Thoracic aorta (tissue), 2 donors: ENCODE measurements around the gene FAM221A. TPM values are rescaled to one million over a fixed set of nuclear protein-coding genes. Genes with fewer than 3 reads are reported as not detected.

ENCODE experiments used
- ATAC-seq: fragments of 150-250 bp; one replicate; pipeline ENCODE4 v1.8.0; 2017; ENCODE audit warnings: low read depth; ENCODE audit not compliant: insufficient number of reproducible peaks, low FRiP score
- DNase-seq: peaks from one replicate; pipeline ENCODE4 v3.0.0-alpha.2; 2020; ENCODE audit warnings: low spot score
- H3K27ac ChIP-seq, 2 donors: fragments of 200-600 bp; sonication (generic); 1 replicate in 1 of 2; 2 replicates in 1 of 2; pipeline ENCODE4 v1.5.1; 2016; ENCODE audit warnings: mild to moderate bottlenecking in 2 of 2, moderate library complexity in 2 of 2
- H3K27me3 ChIP-seq: fragments of 200-600 bp; sonication (generic); replicated peaks from 2 replicates; pipeline ENCODE4 v1.6.0; 2016; ENCODE audit warnings: mild to moderate bottlenecking; ENCODE audit not compliant: insufficient read depth
- H3K36me3 ChIP-seq: fragments of 200-600 bp; sonication (generic); one replicate; pipeline ENCODE4 v1.5.1; 2016
- H3K4me1 ChIP-seq, 2 donors: fragments of 200-600 bp; sonication (generic); 1 replicate in 1 of 2; 2 replicates in 1 of 2; pipeline versions ENCODE4 v1.5.1 to v1.6.0; 2016; ENCODE audit warnings: low read depth in 2 of 2, mild to moderate bottlenecking in 1 of 2; ENCODE audit not compliant: control insufficient read depth in 1 of 2
- H3K4me3 ChIP-seq: fragments of 200-600 bp; sonication (generic); 2 replicates; pipeline ENCODE4 v1.5.1; 2016; ENCODE audit warnings: mild to moderate bottlenecking
- H3K9me3 ChIP-seq: fragments of 200-600 bp; sonication (generic); 2 replicates; pipeline ENCODE4 v1.5.1; 2016
- total RNA-seq, 2 donors: library from RNA; depleted of rRNA; stranded (reverse); fragments of >200 nt; gene quantifications; one replicate each; pipeline versions ENCODE4 v1.1.0 to v1.2.3, GENCODE V29; 2016
- TF ChIP-seq, protein P1 (sequence below): fragments of 200-600 bp; sonication (generic); IDR thresholded peaks from one replicate; pipeline ENCODE4 v1.5.1; 2019; ENCODE audit warnings: antibody characterized with exemption

FAM221A gene
- total RNA-seq, 2 donors from 2014 or later: 2.6 to 16.8 TPM

DNA sequence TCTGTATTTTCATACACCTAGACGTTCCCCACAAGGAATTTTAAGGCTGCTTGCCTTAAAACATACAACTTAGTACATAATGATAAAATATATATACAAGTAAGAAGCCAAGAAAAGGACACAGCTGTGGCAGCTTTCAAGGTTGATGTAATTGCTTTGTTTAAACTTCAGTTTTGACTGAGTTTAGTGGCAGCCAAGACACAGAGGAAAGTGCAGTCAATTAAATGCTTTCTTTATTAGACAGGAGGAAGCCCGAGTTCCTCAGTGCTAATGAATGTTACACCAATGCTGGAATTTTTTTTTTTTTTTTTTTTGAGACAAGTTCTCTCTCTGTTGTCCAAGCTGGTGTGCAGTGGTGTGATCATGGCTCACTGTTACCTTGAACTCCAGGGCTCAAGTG, 18.8 kb downstream of the FAM221A start:
- TF ChIP-seq, protein P1, sequence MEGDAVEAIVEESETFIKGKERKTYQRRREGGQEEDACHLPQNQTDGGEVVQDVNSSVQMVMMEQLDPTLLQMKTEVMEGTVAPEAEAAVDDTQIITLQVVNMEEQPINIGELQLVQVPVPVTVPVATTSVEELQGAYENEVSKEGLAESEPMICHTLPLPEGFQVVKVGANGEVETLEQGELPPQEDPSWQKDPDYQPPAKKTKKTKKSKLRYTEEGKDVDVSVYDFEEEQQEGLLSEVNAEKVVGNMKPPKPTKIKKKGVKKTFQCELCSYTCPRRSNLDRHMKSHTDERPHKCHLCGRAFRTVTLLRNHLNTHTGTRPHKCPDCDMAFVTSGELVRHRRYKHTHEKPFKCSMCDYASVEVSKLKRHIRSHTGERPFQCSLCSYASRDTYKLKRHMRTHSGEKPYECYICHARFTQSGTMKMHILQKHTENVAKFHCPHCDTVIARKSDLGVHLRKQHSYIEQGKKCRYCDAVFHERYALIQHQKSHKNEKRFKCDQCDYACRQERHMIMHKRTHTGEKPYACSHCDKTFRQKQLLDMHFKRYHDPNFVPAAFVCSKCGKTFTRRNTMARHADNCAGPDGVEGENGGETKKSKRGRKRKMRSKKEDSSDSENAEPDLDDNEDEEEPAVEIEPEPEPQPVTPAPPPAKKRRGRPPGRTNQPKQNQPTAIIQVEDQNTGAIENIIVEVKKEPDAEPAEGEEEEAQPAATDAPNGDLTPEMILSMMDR: no peak

DNA sequence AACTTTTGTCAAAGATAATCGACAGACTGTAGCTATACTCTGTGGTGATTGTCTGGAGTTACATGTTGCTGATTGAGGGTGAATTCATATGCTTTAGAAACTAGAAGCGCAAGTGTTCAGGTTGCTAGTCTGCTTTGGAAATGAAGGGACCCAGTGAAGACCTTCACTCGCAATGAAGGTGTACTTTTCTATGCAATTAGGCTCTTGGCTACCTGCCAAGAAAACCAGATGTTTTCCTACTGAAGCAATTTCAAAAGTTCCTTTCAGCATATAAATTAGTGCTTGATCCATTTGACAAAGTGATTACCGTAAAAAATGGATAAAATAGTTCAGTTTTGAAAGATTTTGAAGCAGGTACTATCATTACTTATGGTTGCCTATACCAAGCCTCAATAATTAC, 20.0 kb downstream of the FAM221A start:
- H3K27me3 ChIP-seq: no peaks in the 10 kb centered on the region
- no peaks in the 10 kb centered on the region for H3K4me1 ChIP-seq
- no peak overlapping the region for H3K27ac ChIP-seq
- DNase-seq: no peak
- no peak overlapping the region for H3K4me3 ChIP-seq
- H3K9me3 ChIP-seq: peaks cover under 1% of the 10 kb centered on the region
- ATAC-seq: no peak
- peaks cover 15% of the 10 kb centered on the region for H3K36me3 ChIP-seq
- TF ChIP-seq, protein P1: no peak

More for the DNA sequence above, 18.8 kb downstream of the FAM221A start:
- DNase-seq: no peak
- H3K4me3 ChIP-seq: no peak overlapping the region
- H3K9me3 ChIP-seq: no peaks in the 10 kb centered on the region
- H3K36me3 ChIP-seq: peaks cover 11% of the 10 kb centered on the region
- no peak overlapping the region for H3K27ac ChIP-seq
- H3K4me1 ChIP-seq: no peaks in the 10 kb centered on the region
- no peaks in the 10 kb centered on the region for H3K27me3 ChIP-seq
- no peak for ATAC-seq

DNA sequence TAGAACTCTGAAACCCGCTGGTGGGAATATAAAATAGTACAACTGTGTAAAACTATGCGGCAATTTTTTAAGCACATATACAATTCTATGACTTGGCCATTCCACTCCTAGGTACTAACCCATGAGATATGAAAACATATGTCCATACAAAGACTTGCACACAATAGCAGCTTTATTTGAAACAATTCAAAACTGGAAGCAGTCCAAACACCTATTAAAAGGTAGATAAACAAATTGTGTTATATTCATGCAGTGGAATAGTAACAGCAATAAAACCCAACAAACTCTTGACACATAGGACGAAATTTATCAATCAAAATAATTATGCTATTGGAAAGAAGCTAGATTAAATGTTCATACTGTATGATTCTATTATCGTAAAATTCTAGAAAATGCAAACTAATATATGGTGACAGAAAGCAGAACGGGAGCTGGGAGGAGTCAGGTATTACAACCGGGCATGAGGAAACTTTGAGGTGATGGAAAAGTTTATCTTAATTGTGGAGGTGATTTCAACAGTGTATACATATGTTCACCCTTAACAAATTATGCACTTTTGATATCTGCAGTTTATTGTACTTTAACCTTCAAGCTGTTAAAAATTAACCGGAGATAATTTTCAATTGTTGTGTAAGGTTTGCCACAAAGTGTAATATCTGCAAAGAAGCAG, 29.2 kb downstream of the FAM221A start:
- H3K27ac ChIP-seq: no peak overlapping the region
- no peak for ATAC-seq

DNA sequence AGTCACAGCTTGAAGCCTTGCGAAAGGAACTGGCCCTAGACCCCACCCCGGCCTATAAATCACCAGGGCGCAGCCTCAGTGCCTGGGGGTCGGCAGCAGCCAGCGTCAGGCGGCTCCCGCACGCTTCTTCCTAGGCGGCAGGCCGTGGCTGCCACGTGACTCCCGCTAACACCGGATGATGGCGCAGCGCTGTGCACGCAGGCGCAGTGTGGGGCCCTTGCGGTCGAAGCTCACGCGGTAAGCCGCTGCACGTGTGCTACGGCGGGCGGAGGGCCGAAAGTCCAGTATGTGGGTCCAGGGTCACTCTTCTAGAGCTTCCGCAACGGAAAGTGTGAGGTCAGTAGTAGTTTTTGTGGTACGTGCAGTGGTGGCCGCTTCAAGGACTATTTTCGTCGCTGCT, 30.0 kb downstream of the FAM221A start, which contains the start of gene STK31:
STK31 (plus strand) TSS at position 220 of the 400 bp plus-strand sequence; CDS start at position 287, 67 bp downstream.
- no peak for ATAC-seq

More for the DNA sequence above, 29.2 kb downstream of the FAM221A start:
- no peaks in the 10 kb centered on the region for H3K4me1 ChIP-seq
- TF ChIP-seq, protein P1: no peak
- H3K4me3 ChIP-seq: no peak overlapping the region
- DNase-seq: no peak
- peaks cover 9% of the 10 kb centered on the region for H3K9me3 ChIP-seq
- peaks cover 16% of the 10 kb centered on the region for H3K36me3 ChIP-seq
- H3K27me3 ChIP-seq: no peaks in the 10 kb centered on the region

More for the DNA sequence above, 30.0 kb downstream of the FAM221A start, which contains the start of gene STK31:
- DNase-seq: no peak
- no peak within 1 kb of the TSS for H3K4me3 ChIP-seq
- H3K4me1 ChIP-seq: no peaks in the 10 kb centered on the region
- TF ChIP-seq, protein P1: no peak
- peaks cover 9% of the 10 kb centered on the region for H3K9me3 ChIP-seq
- H3K36me3 ChIP-seq: peaks cover 9% of the 10 kb centered on the region
- H3K27me3 ChIP-seq: no peaks in the 10 kb centered on the region
- H3K27ac ChIP-seq: no peak within 1 kb of the TSS
